GM23338 (cell line): Measurements from ENCODE around the gene ENOX1. TPM values are rescaled to one million over a fixed set of nuclear protein-coding genes. Genes with fewer than 3 reads are reported as not detected.

Experiments used
- ATAC-seq: fragments of 200-7000 bp; cut with Tn5 transposase; 3 replicates; pipeline ENCODE4 v1.9.1; 2020
- DNase-seq: peaks from one replicate; pipeline ENCODE4 v3.0.0-alpha.2; 2015; ENCODE audit warnings: low spot score
- H2AFZ ChIP-seq: fragments of 200-600 bp; sonication (generic); 2 replicates; pipeline ENCODE4 v1.8.0; 2016; ENCODE audit warnings: antibody characterized with exemption, mild to moderate bottlenecking, moderate library complexity
- H3F3A ChIP-seq: fragments of 200-600 bp; sonication (generic); replicated peaks from 2 replicates; pipeline ENCODE4 v1.8.0; 2017; ENCODE audit warnings: antibody characterized with exemption, mixed run types, low read depth
- H3K27ac ChIP-seq: fragments of 200-600 bp; sonication (generic); 2 replicates; pipeline ENCODE4 v1.6.1; 2016; ENCODE audit warnings: low read depth
- H3K27me3 ChIP-seq: fragments of 200-600 bp; sonication (generic); 2 replicates; pipeline ENCODE4 v1.8.0; 2016; ENCODE audit warnings: mild to moderate bottlenecking, mixed run types, moderate library complexity; ENCODE audit not compliant: insufficient read depth
- H3K36me3 ChIP-seq: fragments of 200-600 bp; sonication (generic); 2 replicates; pipeline ENCODE4 v1.8.0; 2016; ENCODE audit warnings: mild to moderate bottlenecking; ENCODE audit not compliant: insufficient read depth
- H3K4me1 ChIP-seq: fragments of 200-600 bp; sonication (generic); 2 replicates; pipeline ENCODE4 v1.8.0; 2016; ENCODE audit warnings: mild to moderate bottlenecking, moderate library complexity; ENCODE audit not compliant: insufficient read depth
- H3K4me2 ChIP-seq: fragments of 200-600 bp; sonication (generic); 2 replicates; pipeline ENCODE4 v1.7.1; 2017; ENCODE audit warnings: mixed run types
- H3K4me3 ChIP-seq: fragments of 200-600 bp; sonication (generic); 2 replicates; pipeline ENCODE4 v1.6.1; 2016; ENCODE audit warnings: mixed run types
- H3K79me2 ChIP-seq: fragments of 200-600 bp; sonication (generic); replicated peaks from 2 replicates; pipeline ENCODE4 v1.8.0; 2017; ENCODE audit warnings: mild to moderate bottlenecking; ENCODE audit not compliant: insufficient read depth
- H3K9me2 ChIP-seq: fragments of 200-600 bp; sonication (generic); 2 replicates; pipeline ENCODE4 v1.8.0; 2017; ENCODE audit not compliant: insufficient read depth
- H4K20me1 ChIP-seq: fragments of 200-600 bp; sonication (generic); replicated peaks from 2 replicates; pipeline ENCODE4 v1.8.0; 2017; ENCODE audit warnings: mild to moderate bottlenecking; ENCODE audit not compliant: insufficient read depth
- H3K27ac Mint-ChIP-seq: 2 replicates; pipeline ENCODE4 v1.8.0; 2020; ENCODE audit warnings: inconsistent platforms, mild to moderate bottlenecking, moderate library complexity, mixed read lengths
- H3K27me3 Mint-ChIP-seq: 3 replicates; pipeline ENCODE4 v1.8.0; 2022; ENCODE audit warnings: low read depth, mild to moderate bottlenecking, moderate library complexity, mixed read lengths, inconsistent platforms; ENCODE audit not compliant: insufficient read depth, poor library complexity
- H3K36me3 Mint-ChIP-seq: 3 replicates; pipeline ENCODE4 v1.8.0; 2021; ENCODE audit warnings: low read depth, mild to moderate bottlenecking, inconsistent platforms, moderate library complexity, mixed read lengths
- H3K4me1 Mint-ChIP-seq: 3 replicates; pipeline ENCODE4 v1.8.0; 2020; ENCODE audit warnings: mild to moderate bottlenecking, inconsistent platforms, mixed read lengths
- H3K4me3 Mint-ChIP-seq: 3 replicates; pipeline ENCODE4 v1.8.0; 2021; ENCODE audit warnings: moderate library complexity, mild to moderate bottlenecking, inconsistent platforms, mixed read lengths
- H3K9me3 Mint-ChIP-seq: 3 replicates; pipeline ENCODE4 v1.8.0; 2020; ENCODE audit warnings: moderate library complexity, mild to moderate bottlenecking, inconsistent platforms, mixed read lengths
- EZH2 ChIP-seq: fragments of 200-600 bp; sonication (generic); IDR thresholded peaks from one replicate; pipeline ENCODE4 v1.8.0; 2017; ENCODE audit warnings: antibody characterized with exemption, mild to moderate bottlenecking, low read depth; ENCODE audit not compliant: unreplicated experiment
- EZH2phosphoT487 ChIP-seq: fragments of 200-600 bp; sonication (generic); IDR thresholded peaks from one replicate; pipeline ENCODE4 v1.8.1; 2018; ENCODE audit warnings: antibody characterized with exemption; ENCODE audit not compliant: unreplicated experiment
- POLR2AphosphoS5 ChIP-seq: IDR thresholded peaks from 2 replicates; pipeline ENCODE4 v1.6.1; 2016; ENCODE audit warnings: antibody characterized with exemption, low read depth
- STAT1 ChIP-seq: IDR thresholded peaks from one replicate; pipeline ENCODE4 v1.6.1; 2016; ENCODE audit warnings: antibody characterized with exemption; ENCODE audit not compliant: unreplicated experiment
- ZNF114 ChIP-seq: fragments of 250-450 bp; sonication (Bioruptor Pico); IDR thresholded peaks from 2 replicates; pipeline ENCODE4 v1.5.0; 2020; ENCODE audit warnings: mild to moderate bottlenecking, moderate library complexity
- ZNF331 ChIP-seq: fragments of 250-450 bp; sonication (Bioruptor Pico); IDR thresholded peaks from 2 replicates; pipeline ENCODE4 v1.5.0; 2020; ENCODE audit warnings: low read depth, mild to moderate bottlenecking, moderate library complexity
- polyA plus RNA-seq: library from polyadenylated mRNA; unstranded; fragments of >200 nt; fragmentation: Nextera tagmentation; extraction: Ambion mirVana; gene quantifications from 2 replicates; pipeline ENCODE4 v1.2.1, GENCODE V29; 2016
- total RNA-seq: library from RNA; depleted of rRNA; stranded (reverse); fragments of >200 nt; shearing (Covaris generic); gene quantifications from 2 replicates; pipeline ENCODE4 v1.2.3, GENCODE V29; 2014
- TF ChIP-seq, protein P1 (sequence below), 2 experiments: fragments of 200-600 bp in 1 of 2; sonication (generic) in 1 of 2; conservative IDR thresholded peaks; 2 replicates each; pipeline versions ENCODE4 v1.5.1 to v1.6.1; 2016 to 2017; ENCODE audit warnings: antibody characterized with exemption in 2 of 2, low read depth in 2 of 2, mild to moderate bottlenecking in 2 of 2, moderate library complexity in 1 of 2
- TF ChIP-seq, protein P2 (sequence below): IDR thresholded peaks from one replicate; pipeline ENCODE4 v1.6.1; 2018; ENCODE audit warnings: antibody characterized with exemption; ENCODE audit not compliant: unreplicated experiment
- TF ChIP-seq, protein P3 (sequence below): IDR thresholded peaks from 2 replicates; pipeline ENCODE4 v1.6.1; 2016; ENCODE audit warnings: antibody characterized with exemption

Gene ENOX1
- total and polyA plus RNA-seq, 2 experiments from 2014 or later = 0.66 to 0.81 TPM

DNA sequence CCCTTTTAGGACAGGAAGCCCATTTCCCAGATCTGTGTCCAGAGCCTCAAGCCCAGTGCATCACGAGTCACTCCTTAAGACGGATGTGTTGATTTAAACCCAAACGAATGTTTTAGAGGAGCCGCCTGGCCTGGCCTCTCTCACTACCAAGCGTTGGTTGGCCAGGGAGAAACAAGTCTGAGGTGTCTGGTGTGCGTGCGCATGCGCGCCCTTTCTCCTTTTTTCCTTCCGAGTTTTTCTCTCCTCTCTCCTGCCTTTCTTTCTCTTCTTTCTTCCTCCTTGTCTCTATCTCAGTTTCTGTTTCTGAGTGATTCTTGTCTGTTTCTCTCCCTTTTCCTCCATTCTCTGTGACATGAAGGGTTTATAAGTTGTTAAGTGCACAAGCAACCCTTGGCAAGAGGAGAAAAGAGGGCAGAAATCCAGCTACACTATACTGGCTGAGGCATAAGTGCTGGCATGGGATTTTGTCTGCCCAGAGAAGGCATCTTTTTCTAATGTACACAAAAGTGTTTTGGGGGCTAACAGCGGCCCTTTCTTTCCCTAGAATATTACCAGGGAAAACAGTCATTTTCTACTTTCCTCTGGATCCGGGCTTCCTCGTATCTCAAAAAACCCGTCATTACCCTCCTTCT is 592.9 kb downstream of the ENOX1 start (continued):
- TF ChIP-seq, protein P1, sequence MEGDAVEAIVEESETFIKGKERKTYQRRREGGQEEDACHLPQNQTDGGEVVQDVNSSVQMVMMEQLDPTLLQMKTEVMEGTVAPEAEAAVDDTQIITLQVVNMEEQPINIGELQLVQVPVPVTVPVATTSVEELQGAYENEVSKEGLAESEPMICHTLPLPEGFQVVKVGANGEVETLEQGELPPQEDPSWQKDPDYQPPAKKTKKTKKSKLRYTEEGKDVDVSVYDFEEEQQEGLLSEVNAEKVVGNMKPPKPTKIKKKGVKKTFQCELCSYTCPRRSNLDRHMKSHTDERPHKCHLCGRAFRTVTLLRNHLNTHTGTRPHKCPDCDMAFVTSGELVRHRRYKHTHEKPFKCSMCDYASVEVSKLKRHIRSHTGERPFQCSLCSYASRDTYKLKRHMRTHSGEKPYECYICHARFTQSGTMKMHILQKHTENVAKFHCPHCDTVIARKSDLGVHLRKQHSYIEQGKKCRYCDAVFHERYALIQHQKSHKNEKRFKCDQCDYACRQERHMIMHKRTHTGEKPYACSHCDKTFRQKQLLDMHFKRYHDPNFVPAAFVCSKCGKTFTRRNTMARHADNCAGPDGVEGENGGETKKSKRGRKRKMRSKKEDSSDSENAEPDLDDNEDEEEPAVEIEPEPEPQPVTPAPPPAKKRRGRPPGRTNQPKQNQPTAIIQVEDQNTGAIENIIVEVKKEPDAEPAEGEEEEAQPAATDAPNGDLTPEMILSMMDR (conservative IDR thresholded peaks at IDR 0.05; ENCODE audit: low read depth in 2 of 2) = no peak
- TF ChIP-seq POLR2AphosphoS5 (no peak), ZNF331 (no peak), ZNF114 (CRISPR knock-in tag) (no peak), STAT1 (no peak)
- TF ChIP-seq, protein P2, sequence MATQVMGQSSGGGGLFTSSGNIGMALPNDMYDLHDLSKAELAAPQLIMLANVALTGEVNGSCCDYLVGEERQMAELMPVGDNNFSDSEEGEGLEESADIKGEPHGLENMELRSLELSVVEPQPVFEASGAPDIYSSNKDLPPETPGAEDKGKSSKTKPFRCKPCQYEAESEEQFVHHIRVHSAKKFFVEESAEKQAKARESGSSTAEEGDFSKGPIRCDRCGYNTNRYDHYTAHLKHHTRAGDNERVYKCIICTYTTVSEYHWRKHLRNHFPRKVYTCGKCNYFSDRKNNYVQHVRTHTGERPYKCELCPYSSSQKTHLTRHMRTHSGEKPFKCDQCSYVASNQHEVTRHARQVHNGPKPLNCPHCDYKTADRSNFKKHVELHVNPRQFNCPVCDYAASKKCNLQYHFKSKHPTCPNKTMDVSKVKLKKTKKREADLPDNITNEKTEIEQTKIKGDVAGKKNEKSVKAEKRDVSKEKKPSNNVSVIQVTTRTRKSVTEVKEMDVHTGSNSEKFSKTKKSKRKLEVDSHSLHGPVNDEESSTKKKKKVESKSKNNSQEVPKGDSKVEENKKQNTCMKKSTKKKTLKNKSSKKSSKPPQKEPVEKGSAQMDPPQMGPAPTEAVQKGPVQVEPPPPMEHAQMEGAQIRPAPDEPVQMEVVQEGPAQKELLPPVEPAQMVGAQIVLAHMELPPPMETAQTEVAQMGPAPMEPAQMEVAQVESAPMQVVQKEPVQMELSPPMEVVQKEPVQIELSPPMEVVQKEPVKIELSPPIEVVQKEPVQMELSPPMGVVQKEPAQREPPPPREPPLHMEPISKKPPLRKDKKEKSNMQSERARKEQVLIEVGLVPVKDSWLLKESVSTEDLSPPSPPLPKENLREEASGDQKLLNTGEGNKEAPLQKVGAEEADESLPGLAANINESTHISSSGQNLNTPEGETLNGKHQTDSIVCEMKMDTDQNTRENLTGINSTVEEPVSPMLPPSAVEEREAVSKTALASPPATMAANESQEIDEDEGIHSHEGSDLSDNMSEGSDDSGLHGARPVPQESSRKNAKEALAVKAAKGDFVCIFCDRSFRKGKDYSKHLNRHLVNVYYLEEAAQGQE = no peak

DNA sequence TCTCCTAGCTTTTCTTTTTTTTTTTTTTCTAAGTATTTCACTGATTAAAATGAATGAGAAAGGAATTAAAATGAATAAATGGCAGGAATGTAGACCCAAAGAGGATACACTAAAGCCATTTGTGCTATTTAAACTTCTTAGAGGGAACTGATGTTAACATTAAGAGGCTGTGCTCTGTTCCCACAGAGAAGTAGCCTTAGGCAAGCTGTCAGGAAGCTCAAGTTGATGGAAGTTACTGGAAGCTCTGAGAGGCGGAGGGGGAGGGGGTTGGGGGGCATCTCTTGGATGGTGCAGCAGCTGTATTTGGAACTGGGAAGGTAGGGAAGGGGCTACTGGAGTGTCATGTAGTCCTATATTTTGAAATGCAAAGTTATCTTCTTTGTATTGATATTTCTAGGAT is 595.2 kb downstream of the ENOX1 start:
- no peak overlapping the region for H3K4me3 ChIP-seq
- TF ChIP-seq ZNF114 (CRISPR knock-in tag) (no peak), EZH2 (no peak), EZH2phosphoT487 (no peak)
- TF ChIP-seq, protein P3, sequence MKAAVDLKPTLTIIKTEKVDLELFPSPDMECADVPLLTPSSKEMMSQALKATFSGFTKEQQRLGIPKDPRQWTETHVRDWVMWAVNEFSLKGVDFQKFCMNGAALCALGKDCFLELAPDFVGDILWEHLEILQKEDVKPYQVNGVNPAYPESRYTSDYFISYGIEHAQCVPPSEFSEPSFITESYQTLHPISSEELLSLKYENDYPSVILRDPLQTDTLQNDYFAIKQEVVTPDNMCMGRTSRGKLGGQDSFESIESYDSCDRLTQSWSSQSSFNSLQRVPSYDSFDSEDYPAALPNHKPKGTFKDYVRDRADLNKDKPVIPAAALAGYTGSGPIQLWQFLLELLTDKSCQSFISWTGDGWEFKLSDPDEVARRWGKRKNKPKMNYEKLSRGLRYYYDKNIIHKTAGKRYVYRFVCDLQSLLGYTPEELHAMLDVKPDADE = no peak
- TF ChIP-seq, protein P2 = no peak
- H2AFZ ChIP-seq = no peak overlapping the region
- no peak overlapping the region for H3K4me2 ChIP-seq
- no peaks in the 10 kb centered on the region for H3K27me3 ChIP-seq
- DNase-seq = no peak
- H3K27me3 Mint-ChIP-seq = peaks cover 2% of the 10 kb centered on the region
- H3F3A ChIP-seq = no peaks in the 10 kb centered on the region
- H3K9me2 ChIP-seq = peaks cover 18% of the 10 kb centered on the region
- H3K4me1 ChIP-seq = no peaks in the 10 kb centered on the region
- no peaks in the 10 kb centered on the region for H3K9me3 Mint-ChIP-seq
- no peak overlapping the region for H3K27ac Mint-ChIP-seq
- no peak for ATAC-seq
- no peaks in the 10 kb centered on the region for H3K4me1 Mint-ChIP-seq
- no peaks in the 10 kb centered on the region for H3K79me2 ChIP-seq
- H3K36me3 ChIP-seq = no peaks in the 10 kb centered on the region; the same call in 1 of the 2 replicates
- no peak overlapping the region for H3K27ac ChIP-seq
- no peak overlapping the region for H3K4me3 Mint-ChIP-seq
- no peaks in the 10 kb centered on the region for H4K20me1 ChIP-seq
- H3K36me3 Mint-ChIP-seq = no peaks in the 10 kb centered on the region
